Measurements from ENCODE around the gene ZFR2.

The ZFR2 gene

DNA sequence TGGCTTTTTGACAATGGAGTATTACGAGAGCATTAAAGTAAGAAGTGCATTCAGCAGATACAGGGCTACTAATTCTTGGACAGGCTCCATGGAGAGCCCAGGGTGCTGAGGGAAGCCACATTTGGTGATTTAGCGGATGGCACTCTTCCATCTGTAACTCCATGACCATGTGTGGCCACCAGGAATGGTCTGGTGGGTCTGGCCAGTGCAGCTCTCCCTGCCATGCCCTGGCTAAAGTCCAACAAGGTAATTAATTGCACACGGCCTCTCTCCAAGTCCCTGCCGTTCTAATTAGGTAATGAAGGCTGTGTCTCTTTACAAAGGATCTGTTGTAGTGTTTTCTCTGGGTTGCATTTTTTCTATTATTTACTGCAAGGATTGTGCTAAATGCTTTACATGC is 4.3 kb upstream of the ZFR2 start:
- DNase-seq (ENCODE audit: low read depth) = no peak

DNA sequence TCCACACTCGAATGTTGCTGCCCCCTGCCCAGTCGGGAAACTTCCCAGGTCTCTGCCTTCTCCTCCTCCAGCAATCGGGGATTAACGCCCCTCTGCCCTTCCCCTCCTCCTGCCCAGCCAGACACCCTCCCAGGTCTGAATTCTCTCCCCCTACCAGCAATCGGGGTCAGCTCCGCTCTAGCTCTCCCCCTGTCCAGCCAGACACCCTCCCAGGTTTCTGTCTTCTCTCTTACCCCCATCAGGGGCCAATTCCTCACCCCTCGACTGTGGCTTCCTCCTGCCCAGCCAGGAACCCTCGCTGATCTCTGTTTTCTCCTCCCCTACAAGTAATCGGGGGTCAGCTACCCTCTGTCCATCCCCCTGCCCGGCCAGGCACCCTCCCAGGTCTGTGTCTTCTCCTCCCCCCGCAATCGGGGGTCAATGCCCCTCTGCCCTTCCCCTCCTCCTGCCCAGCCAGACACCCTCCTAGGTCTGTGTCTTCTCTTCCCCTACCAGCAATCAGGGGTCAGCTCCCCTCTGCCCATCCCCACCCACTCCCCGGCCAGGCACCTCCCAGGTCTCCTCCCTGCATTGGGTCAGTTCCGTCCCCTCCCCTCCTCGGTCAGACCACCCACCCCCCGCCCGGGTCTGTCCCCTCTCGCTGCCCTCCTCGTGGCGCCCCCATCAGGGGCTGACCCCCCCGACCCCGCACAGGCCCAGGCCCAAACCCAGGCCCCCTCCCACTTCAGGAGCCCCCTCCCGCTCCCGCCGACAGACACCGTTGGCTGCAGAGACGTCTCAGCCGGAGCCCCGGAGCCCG is 668 bp downstream of the ZFR2 start:
- DNase-seq (ENCODE audit: low read depth) = no peak

DNA sequence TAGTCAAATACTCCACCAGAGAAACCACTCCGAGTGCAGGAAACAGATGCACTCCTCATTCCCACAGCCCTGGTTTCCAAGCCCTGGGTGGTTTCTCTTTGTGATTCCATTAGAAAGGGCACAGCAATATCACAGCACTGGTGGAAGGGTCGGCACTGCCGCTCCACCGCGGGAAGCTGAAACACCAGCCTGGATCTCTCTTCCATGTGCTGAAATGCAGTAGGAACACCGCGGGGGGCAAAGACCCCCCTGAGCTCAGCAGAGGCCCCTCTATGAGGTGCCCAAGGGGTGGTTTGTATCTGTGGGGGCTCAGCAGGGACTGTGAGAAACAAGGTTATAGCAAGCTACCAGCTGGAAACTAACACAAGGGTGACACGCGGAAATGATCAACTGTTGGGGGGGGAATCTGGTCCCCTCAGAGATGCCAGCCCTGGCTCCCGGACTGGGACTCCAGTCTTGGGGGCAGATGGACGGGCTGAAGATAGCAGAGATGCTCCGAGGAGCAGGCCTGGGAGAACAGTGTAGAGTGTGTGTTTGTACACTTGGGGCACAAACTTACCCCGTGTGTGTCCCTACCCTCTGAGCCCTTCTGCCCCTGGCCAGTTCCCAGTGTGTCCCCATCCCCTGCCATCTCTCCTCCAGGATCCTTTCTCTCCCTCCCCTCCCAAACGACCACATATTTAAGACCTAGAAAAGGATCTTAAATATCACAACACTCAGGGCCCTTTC is 1.8 kb downstream of the ZFR2 start:
- no peak for DNase-seq (ENCODE audit: low read depth)

DNA sequence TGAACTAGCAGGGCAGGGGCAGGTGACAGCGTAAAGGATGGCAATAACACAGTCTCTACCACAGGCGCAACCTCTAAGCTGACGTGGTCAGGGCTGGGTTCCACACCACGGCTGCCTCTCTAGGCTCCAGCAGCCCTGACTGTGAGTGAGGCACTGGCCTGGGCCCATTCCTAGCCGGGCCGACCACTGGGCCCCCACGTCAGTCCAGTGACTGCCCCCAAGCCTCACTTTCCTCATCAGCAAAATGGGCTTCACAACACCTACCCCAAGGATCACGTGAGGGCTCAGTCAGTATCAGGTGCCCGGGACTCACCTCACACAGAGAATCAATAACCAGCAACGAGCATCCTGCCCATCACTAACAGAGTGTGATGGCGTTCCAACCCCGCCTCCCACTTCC is 5.2 kb downstream of the ZFR2 start:
- no peak for DNase-seq (ENCODE audit: low read depth)

DNA sequence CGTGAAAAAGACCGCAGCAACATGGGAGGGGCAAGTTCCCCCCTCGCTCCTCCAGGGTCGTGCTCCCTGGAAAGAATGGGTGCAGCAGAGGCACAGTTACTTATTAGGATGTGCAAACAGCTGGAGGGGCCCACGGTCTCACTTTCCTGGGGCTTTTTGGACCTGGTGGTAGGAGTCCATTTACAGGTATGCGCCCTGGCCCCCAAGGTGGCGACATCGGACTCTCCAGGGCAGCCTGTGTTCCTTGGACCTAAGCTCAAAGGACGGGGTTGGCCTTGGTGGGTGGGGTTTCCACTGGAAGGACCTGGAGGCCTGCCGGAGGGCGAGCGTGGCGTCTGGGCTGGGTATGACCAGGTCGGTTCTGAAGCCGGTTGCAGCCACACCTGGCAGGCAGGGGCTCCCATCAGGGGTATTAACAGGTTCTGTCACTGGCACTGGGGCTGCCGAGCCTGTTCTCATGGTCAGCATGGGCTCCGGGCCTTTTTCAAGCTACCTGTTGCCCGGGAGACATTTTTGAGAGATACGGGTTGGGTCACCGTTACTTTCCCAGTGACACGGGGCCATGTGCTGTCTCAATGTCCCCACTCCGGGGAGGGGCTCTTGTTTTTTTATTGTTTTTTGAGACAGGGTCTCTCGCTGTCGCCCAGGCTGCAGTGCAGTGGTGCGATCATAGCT is 5.9 kb downstream of the ZFR2 start:
- DNase-seq (ENCODE audit: low read depth) = no peak

DNA sequence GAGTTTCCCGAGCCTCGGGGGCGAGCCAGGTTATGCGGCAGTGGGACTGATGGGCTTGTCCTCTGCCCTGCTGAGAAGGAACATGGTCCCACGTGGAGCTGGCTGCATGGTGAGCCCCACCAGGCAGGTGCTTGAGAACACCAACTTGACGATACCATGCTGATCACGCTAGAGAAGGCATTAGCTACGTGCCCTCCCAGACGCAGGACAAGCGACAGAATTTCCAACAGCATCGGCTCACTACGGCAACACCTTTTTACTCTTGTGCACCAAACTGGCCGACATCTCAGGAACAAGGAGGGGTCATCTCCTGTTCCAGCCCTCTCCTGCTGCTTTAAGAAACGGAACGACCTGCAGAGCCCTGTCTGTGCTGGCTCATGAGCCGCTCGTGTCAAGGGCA is 8.3 kb downstream of the ZFR2 start:
- no peak for DNase-seq (ENCODE audit: low read depth)

DNA sequence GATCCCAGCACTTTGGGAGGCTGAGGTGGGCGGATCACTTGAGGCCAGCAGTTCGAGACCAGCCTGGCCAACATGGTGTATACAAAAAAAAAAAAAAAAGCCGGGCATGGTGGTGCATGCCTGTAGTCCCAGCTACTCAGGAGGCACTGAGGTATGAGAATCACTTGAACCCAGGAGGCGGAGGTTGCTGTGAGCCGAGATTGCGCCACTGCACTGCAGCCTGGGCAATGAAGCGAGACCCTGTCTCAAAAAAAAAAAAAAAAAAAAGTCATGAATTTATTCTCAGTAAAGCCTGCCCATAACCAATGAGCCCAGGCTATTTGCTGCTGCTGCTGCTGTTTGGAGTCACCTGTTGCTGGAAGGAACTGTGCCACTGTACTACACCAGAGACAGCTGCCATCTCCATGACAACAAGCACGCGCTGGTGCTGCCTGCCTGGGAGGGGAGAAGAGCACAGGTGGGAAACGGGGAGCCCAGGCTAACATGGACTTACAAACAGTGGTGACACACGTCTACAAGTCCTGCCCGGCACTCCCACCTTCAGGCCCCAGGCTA is 11.3 kb downstream of the ZFR2 start:
- DNase-seq (ENCODE audit: low read depth) = no peak

DNA sequence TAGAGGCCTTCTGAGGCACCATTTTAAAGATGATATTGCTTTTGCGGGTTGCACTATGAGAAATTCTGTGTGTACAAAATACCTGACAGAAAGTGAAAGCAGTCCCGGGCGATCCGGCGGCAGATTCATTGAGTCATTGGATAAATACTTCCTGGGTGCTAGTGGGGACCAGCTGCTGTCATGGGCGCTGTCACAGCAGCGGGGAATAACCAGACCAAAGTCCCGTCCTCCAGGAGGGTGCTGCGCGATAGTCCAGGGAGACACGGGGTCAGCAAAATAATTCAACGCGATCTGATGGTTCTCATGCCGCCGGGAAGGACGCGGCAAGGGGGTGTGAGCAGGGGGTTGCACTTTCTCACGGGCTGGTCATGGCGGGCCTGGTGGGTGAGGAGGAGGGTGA is 13.5 kb downstream of the ZFR2 start:
- no peak for DNase-seq (ENCODE audit: low read depth)

DNA sequence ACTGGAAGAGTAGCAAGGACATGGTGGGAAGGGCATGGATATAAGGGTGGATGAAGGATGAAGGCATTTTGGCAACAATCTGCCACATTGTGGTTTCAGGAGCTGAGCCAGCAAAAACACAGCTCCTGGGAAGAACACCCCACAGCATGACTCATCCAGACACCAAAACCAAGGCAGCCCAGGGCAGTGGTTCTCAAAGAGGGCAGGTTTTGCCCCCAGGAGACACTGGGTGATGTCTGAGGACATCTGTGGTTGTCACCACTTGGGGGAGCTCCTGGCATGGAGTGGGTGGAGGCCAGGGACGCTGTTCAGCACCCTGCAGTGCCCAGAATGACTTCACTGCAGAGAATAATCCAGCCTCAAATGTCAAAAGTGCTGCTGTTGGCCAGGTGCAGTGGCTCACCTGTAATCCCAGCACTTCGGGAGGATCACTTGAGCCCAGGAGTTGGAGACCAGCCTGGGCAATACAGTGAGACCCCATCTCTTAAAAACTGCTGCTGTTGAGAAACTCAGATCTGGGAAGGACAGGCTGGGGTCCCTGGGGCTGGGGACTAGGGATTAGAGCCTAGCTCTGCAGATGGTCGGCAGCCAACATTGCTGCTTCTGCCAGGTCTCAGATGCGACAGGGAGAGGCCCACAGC is 16.1 kb downstream of the ZFR2 start:
- DNase-seq (ENCODE audit: low read depth) = peak; percentile 59

DNA sequence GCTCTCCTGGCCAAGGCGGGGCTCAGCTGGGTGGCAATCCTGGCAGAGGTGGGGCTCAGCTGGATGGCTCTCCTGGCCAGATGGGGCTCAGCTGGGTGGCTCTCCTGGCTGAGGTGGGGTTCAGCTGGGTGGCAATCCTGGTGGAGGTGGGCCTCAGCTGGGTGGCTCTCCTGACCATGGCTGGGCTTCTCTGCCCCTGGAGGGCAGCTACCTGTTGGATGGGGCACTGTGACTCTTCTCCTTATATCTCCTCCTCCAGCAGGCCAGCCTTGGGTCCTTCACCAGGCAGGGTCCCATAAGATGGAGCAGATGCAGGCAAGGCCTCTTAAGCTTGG is 16.7 kb downstream of the ZFR2 start:
- DNase-seq (ENCODE audit: low read depth) = no peak

DNA sequence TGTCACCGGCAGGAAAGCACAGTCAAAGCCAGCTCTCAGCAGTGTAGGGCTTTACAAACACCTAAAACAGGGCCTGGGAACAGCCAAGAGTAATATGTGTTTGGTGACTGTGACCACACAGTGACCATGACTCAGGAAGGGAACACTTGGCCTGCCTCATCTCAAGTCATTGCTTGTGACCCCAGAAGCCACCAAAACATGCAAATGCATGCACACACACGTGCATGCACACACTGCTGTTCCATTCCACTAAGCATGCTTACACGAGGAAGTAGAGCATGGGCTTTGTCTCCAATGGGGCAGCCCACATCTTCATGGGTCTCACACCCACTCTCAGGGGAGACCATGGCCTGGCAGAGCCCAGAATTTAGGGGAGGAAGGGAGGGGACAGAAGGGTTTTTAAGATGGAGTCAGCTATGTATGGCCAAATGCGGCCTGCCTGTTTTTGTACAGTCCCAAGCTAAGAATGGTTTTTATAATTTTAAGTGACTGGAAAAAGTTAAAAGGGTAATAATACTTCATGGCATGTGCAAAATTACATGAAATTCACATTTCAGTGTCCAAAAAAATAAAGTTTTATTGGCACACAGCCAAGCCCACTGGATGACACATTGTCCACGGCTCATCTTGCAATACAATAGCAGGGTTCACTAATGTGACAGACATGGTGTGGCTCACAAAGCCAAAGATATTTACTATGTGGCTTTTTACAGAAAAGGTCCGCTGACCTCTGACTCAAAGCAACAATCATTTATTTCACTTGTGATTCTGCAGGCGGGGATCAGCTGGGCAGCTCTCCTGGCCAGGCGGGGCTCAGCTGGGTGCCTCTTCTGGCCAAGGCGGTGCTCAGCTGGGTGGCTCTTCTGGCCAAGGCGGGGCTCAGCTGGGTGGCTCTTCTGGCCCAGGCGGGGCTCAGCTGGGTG is 17.3 kb downstream of the ZFR2 start:
- no peak for DNase-seq (ENCODE audit: low read depth)

DNA sequence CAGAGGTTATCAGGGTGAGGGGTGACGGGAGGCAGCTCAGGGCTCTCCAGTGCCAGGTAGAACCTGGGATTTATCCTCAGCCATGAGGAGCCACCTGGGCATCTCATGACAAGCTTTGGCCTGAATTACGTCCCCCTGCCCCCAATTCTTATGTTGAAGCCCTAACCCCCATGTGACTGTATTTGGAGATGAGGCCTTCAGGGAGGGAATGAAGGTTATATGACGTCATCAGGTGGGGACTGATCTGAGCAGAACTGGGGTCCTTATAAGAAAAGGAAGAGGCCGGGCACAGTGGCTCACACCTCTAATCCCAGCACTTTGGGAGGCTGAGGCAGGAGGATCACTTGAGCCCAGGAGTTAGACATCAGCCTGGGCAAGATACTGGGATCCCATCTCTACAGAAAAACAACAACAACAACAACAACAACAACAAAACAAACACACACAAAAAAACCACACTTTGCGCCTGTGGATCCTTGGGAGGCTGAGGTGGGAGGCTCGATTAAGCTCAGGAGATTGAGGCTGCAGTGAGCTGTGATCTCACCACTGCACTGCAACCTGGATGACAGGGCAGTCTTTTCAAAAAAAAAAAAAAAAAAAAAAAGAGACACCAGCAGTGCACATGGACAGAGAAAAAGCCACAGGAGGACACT is 18.4 kb downstream of the ZFR2 start:
- no peak for DNase-seq (ENCODE audit: low read depth)

DNA sequence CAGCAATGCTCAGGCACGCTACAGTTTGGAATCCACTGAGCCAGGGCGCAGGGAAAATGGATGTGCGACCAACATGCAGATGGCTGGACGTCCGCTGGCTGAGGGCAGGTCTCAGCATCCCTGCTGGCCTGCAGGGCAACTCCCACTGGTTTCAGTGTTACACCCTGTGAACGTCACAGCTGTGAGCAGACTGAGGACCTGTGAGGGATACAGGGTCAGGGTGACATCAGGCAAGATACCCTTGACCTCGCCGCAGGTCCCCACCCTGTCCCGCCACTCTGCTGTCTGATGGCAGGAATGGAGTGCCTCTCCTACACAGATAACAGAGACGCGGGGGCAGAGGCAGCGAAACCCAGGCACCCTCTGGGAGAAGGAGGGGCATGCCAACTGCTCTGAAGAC is 19.1 kb downstream of the ZFR2 start:
- no peak for DNase-seq (ENCODE audit: low read depth)

DNA sequence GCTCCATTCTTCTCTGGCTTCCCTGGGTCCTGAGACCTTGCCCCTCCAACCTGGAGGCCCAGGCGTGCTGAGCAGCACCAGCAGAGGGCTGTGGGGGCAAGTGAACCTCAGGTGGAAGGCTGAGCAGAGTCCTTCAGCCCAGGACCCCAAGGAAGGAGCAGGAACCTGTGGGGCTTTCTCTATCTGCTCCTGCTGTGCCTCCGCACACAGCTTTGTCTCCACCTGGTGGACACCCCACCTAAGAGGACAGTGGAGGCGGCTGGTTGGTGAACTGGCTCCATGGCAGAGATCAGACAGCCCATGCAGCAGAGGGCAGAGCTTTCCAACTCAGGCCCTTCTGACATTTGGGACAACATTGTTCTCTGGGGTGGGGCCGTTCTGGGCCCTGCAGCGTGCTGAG is 19.7 kb downstream of the ZFR2 start:
- DNase-seq (ENCODE audit: low read depth) = no peak

DNA sequence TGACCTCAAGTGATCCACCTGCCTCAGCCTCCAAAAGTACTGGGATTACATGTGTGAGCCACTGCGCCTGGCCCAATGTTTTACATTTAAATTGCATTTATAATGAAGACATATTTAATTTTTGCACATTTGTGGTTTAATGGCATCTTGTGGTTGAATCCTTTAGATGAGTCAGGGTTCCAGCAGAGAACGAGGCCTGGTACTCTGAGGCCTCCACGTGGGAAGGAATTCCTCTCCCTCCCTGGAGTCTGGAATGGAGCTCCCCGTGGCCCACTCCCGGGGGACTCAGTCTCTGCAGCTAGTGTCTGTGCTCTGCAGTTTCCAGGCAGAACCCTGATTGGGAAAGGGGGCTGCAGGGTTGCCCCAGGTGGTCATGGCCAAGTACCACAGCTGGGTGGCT is 24.2 kb downstream of the ZFR2 start:
- no peak for DNase-seq (ENCODE audit: low read depth)

DNA sequence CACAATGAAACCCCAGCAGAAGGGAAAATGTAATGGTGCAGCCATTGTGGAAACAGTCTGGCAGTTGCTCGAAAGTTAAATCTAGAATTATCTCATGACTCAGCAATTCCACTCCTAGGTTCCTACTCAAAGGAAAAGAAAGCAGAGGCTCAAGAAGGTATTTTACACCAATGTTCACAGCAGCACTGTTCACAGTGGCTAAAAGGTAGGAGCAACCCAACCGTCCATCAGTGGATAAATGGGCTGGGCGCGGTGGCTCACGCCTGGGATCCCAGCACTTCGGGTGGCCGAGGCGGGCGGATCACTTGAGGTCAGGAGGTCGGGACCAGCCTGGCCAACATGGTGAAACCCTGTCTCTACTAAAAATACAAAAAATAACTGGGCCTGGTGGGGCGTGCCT is 25.9 kb downstream of the ZFR2 start:
- DNase-seq (ENCODE audit: low read depth) = no peak

DNA sequence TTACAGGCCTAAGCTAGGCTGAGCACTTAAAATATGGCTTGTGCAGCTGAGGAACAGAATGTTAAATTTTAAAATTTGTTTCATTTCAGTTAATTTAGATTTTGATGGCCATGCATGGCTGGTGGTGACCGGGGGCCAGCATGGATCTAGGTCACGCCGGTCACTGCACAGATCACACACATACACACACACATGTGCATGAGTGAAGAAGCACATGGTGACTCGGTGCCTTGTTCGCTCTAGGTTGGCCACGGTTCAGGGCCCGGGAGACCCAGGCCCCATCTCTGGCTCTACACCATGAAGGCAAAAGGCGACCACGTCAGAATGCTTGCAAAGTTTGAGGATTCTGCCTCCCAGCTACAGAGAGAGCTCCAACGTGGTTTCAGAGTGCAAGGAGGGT is 28.0 kb downstream of the ZFR2 start:
- DNase-seq (ENCODE audit: low read depth) = no peak

DNA sequence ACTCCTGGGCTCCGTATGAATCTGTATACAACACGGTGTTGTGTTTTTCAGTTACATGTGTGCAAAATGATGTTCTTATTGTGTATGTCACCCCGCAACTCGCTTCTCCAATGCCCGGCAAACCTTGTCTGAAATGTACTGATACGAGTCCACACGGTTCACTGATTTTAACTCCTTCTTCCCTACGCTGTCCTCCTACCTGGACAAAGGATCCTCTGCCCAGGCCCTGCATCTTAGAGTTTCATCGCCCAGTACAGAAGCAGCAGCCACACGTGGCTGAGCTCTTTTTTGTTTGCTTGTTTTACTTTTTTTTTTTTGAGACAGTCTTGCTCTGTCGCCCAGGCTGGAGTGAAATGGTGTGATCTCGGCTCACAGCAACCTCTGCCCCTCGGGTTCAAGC is 28.9 kb downstream of the ZFR2 start:
- DNase-seq (ENCODE audit: low read depth) = no peak

DNA sequence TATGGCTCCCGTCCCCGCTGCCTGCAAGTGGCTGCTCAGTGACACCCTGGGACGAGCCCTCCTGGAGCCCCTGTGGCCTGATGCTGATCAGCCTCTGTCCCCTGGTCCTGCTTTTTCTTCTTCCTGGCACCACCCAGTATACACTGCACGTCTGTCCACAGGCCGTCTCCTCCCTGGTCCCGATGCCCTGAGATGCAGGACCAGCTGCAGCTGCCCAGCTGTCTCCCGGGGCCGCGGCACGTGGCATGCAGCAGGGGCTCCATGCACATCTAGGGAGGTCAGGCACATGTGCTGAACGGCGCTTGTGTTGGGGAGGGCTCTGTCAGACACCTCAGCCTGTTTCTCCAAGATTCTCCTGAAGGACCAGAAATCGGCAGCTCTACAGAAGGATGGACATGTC is 30.2 kb downstream of the ZFR2 start:
- no peak for DNase-seq (ENCODE audit: low read depth)

DNA sequence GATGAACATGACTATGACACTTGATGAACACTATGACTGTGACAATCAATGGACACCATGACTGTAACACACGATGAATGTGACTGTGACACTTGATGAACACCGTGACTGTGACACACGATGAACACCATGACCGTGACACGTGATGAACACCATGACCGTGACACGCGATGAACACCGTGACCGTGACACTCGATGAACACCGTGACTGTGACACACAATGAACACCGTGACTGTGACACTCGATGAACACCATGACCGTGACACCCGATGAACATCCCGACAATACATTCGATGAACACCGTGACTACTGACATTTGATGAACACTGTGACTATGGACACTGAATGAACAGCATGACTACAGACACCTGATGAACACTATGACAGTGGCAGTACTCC is 30.9 kb downstream of the ZFR2 start:
- DNase-seq (ENCODE audit: low read depth) = no peak

DNA sequence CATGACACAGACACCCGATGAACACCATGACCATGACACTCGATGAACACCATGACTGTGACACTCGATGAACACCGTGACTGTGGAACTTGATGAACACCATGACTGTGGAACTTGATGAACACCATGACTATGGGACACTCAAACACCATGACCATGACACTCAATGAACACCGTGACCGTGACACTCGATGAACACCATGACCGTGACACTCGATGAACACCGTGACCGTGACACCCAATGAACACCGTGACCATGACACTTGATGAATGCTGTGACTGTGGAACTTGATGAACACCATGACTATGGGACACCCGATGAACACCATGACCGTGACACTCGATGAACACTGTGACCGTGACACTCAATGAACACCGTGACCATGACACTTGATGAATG is 31.5 kb downstream of the ZFR2 start:
- no peak for DNase-seq (ENCODE audit: low read depth)
